ENCODE results near the gene PIGT.

The PIGT gene

GRCh38 chr20:45427236-45428149, 11.6 kb downstream of the PIGT start:
- DNase-seq (ENCODE audit: low read depth in 2 of 3, low spot score in 2 of 3): no peak

GRCh38 chr20:45429618-45430017, 13.7 kb downstream of the PIGT start:
- DNase-seq (ENCODE audit: low read depth in 2 of 3, low spot score in 2 of 3): no peak

- DNase-seq (ENCODE audit: low read depth in 2 of 3, low spot score in 2 of 3): no peak
These were observed 16.4 kb downstream of the PIGT start for GRCh38 chr20:45432294-45432693.

- DNase-seq (ENCODE audit: low read depth in 2 of 3, low spot score in 2 of 3): no peak
These were observed 17.4 kb downstream of the PIGT start for GRCh38 chr20:45433316-45433715.

GRCh38 chr20:45433976-45434375, 18.0 kb downstream of the PIGT start:
- no peak for DNase-seq (ENCODE audit: low read depth in 2 of 3, low spot score in 2 of 3)

GRCh38 chr20:45436732-45437485, 21.0 kb downstream of the PIGT start:
- DNase-seq (ENCODE audit: low read depth in 2 of 3, low spot score in 2 of 3): peak; percentile 65 to 85 (median 83)

- no peak for DNase-seq (ENCODE audit: low read depth in 2 of 3, low spot score in 2 of 3)
These were observed 24.5 kb downstream of the PIGT start for GRCh38 chr20:45440424-45440823.

GRCh38 chr20:45440891-45441685, 25.1 kb downstream of the PIGT start:
- no peak for DNase-seq (ENCODE audit: low read depth in 2 of 3, low spot score in 2 of 3)

- DNase-seq (ENCODE audit: low read depth in 2 of 3, low spot score in 2 of 3): no peak
These were observed 25.8 kb downstream of the PIGT start for GRCh38 chr20:45441746-45442145.

- no peak for DNase-seq (ENCODE audit: low read depth in 2 of 3, low spot score in 2 of 3)
These were observed 28.1 kb downstream of the PIGT start for GRCh38 chr20:45444050-45444449.

GRCh38 chr20:45445805-45446562, 30.0 kb downstream of the PIGT start:
- no peak for DNase-seq (ENCODE audit: low read depth in 2 of 3, low spot score in 2 of 3)

GRCh38 chr20:45448270-45448669, 32.3 kb downstream of the PIGT start:
- no peak for DNase-seq (ENCODE audit: low read depth in 2 of 3, low spot score in 2 of 3)

- no peak for DNase-seq (ENCODE audit: low read depth in 2 of 3, low spot score in 2 of 3)
These were observed 33.6 kb downstream of the PIGT start for GRCh38 chr20:45449528-45449927.

- no peak for DNase-seq (ENCODE audit: low read depth in 2 of 3, low spot score in 2 of 3)
These were observed 34.3 kb downstream of the PIGT start for GRCh38 chr20:45450097-45450818.

- DNase-seq (ENCODE audit: low read depth in 2 of 3, low spot score in 2 of 3): no peak
These were observed 36.3 kb downstream of the PIGT start for GRCh38 chr20:45452238-45452637.

GRCh38 chr20:45452772-45453691, 37.1 kb downstream of the PIGT start:
- no peak for DNase-seq (ENCODE audit: low read depth in 2 of 3, low spot score in 2 of 3)

- DNase-seq (ENCODE audit: low read depth in 2 of 3, low spot score in 2 of 3): no peak
These were observed 40.7 kb downstream of the PIGT start for GRCh38 chr20:45456632-45457031.

- no peak for DNase-seq (ENCODE audit: low read depth in 2 of 3, low spot score in 2 of 3)
These were observed 43.7 kb downstream of the PIGT start for GRCh38 chr20:45459606-45460005.

GRCh38 chr20:45461225-45461624, 45.3 kb downstream of the PIGT start:
- DNase-seq (ENCODE audit: low read depth in 2 of 3, low spot score in 2 of 3): no peak
